H54 (cell line): ENCODE data around the gene COG5.
"Not testable (repeated sequence)": the region's sequence is repeated elsewhere in the genome, so short reads cannot be mapped to it uniquely, and the experiment has no call there.

Experiments
- DNase-seq: peaks from one replicate; pipeline ENCODE4 v3.0.0; 2011; ENCODE audit warnings: low spot score, mixed read lengths; ENCODE audit not compliant: insufficient read length
- FAIRE-seq: peaks from 3 replicates; lab custom pipeline; 2011; peaks lifted over from hg19 to GRCh38; lab: Jason Lieb, UNC
- POLR2A ChIP-seq: IDR thresholded peaks from 2 replicates; pipeline ENCODE4 v1.6.1; 2011; ENCODE audit warnings: low read depth, mild to moderate bottlenecking, low read length

Gene COG5

GRCh38 chr7:107170051-107170915 is 393.4 kb downstream of the COG5 start:
- FAIRE-seq = no peak
- TF ChIP-seq POLR2A = no peak
- no peak for DNase-seq

GRCh38 chr7:107169120-107170050 is 394.3 kb downstream of the COG5 start:
- peak; percentile 90 for FAIRE-seq
- peak; percentile 84 for DNase-seq
- TF ChIP-seq POLR2A = no peak; the same call in 1 of the 2 replicates

- TF ChIP-seq POLR2A = 0 out of 2 replicates have a peak, but pooled peaks have one; percentile 23
- peak; percentile 96 for FAIRE-seq
- DNase-seq = peak; percentile 78
These were observed 395.2 kb downstream of the COG5 start, which contains the start of gene HBP1 for GRCh38 chr7:107168233-107169119. TSS of gene HBP1 (plus strand) at chr7:107169003. CDS start at chr7:107179894, 10,891 bp downstream.

GRCh38 chr7:107167483-107168232 is 396.1 kb downstream of the COG5 start:
- FAIRE-seq = peak; percentile 83
- DNase-seq = peak; percentile 43
- TF ChIP-seq POLR2A = 0 out of 2 replicates have a peak, but pooled peaks have one; percentile 24

GRCh38 chr7:107166736-107167426 is 396.8 kb downstream of the COG5 start:
- DNase-seq (no peak), FAIRE-seq (no peak)
- TF ChIP-seq POLR2A = no peak

GRCh38 chr7:107165341-107165740 is 398.4 kb downstream of the COG5 start:
- no peak for DNase-seq
- no peak for FAIRE-seq
- no peak for TF ChIP-seq POLR2A

GRCh38 chr7:107164092-107164491 is 399.6 kb downstream of the COG5 start:
- no peak for TF ChIP-seq POLR2A
- DNase-seq (no peak), FAIRE-seq (no peak)

GRCh38 chr7:107162475-107162874 is 401.2 kb downstream of the COG5 start:
- no peak for DNase-seq
- FAIRE-seq = no peak
- no peak for TF ChIP-seq POLR2A

- no peak for DNase-seq
- TF ChIP-seq POLR2A = no peak
- no peak for FAIRE-seq
These were observed 402.3 kb downstream of the COG5 start for GRCh38 chr7:107161415-107161814.

GRCh38 chr7:107160389-107160788 is 403.3 kb downstream of the COG5 start:
- FAIRE-seq (no peak), DNase-seq (no peak)
- TF ChIP-seq POLR2A = no peak

- TF ChIP-seq POLR2A = no peak
- FAIRE-seq = no peak
- DNase-seq = no peak
These were observed 405.7 kb downstream of the COG5 start for GRCh38 chr7:107158028-107158427.

- no peak for TF ChIP-seq POLR2A
- DNase-seq (no peak), FAIRE-seq (no peak)
These were observed 406.6 kb downstream of the COG5 start for GRCh38 chr7:107157091-107157490.

GRCh38 chr7:107155726-107156125 is 408.0 kb downstream of the COG5 start:
- FAIRE-seq, DNase-seq: not testable (repeated sequence)
